ENCODE results near the gene MED9.

Gene MED9

GRCh38 chr17:17492571-17492970 is 15.8 kb downstream of the MED9 start:
- DNase-seq, result no peak

DNA sequence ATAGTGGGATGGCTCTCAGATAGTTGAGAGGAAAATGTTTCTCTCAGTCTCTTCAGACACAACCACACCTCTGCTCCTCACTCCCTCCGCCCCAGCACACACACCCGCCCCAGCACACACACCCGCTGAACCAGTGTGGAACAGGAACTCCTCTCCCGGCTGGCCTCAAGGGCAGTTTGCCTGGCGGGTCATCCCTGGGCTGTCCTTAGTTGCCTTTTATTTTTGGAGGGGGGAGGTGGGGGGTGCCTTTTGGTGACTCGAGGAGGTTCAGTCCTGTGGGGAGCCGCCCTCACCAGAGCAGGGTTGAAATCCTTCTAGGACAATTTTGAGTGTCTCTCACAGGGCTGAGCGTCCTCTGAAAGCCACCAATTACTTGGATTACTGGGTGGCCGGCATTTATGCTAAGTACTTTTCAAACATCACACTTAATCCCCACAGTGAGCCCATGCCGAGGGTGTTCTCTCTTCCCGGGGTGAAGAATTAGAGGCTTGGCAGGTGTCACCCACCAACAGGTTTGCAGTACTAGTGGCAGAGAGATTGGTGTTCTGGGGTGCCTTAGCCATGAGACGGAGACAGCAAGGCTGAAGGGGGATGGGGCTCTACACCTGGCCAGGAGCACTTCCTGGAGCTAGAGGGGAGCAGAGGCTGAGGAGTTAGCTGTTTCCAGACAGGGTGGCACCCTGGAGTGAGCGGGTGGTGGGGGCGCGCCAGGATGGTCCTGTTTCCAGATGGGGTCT is 16.6 kb downstream of the MED9 start:
- DNase-seq, result no peak

DNA sequence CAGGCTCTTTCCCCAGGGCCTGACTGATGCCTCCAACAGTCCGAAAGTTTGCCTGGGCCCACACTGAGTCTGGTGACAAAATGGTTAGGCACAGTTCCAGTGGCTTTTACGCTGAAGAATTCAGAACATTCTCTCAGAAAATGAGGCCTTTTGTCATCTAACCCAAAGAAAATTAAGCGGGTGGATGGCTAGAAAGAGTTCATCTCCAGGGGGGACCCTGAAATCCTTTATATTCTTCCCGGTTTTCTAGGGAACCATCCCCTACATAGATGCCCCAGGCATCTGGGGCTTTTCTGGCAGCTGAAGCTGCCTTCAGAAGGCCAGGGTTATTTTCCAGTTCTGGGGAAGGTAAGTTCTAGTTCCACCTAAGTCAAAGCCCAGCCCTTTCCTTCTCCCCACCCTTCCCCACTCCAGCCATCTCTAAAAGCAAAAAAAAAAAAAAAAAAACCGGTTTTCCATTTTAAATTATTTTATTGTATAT is 17.2 kb downstream of the MED9 start:
- DNase-seq, result no peak

DNA sequence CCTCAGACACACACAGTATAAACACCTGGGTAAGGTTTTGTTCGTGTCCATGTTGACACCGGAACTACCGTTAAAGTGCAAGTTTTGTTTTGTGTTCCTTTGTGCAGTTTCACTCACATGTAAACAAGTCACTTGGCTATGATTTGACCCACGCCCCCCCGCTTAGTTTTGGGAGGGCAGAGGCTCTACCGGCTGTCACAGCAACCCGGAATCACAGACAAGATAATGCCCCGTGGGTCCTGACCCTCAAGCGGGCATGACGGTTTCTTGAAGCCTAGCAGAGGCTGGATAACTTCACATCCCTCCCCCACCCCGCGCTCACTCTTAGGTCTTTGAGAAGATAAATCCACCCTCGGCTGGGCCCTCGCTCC is 17.7 kb downstream of the MED9 start:
- no peak for DNase-seq

- no peak for DNase-seq
These were observed 18.2 kb downstream of the MED9 start for GRCh38 chr17:17494870-17495535.

GRCh38 chr17:17495536-17496188 is 18.9 kb downstream of the MED9 start:
- DNase-seq, result no peak

DNA sequence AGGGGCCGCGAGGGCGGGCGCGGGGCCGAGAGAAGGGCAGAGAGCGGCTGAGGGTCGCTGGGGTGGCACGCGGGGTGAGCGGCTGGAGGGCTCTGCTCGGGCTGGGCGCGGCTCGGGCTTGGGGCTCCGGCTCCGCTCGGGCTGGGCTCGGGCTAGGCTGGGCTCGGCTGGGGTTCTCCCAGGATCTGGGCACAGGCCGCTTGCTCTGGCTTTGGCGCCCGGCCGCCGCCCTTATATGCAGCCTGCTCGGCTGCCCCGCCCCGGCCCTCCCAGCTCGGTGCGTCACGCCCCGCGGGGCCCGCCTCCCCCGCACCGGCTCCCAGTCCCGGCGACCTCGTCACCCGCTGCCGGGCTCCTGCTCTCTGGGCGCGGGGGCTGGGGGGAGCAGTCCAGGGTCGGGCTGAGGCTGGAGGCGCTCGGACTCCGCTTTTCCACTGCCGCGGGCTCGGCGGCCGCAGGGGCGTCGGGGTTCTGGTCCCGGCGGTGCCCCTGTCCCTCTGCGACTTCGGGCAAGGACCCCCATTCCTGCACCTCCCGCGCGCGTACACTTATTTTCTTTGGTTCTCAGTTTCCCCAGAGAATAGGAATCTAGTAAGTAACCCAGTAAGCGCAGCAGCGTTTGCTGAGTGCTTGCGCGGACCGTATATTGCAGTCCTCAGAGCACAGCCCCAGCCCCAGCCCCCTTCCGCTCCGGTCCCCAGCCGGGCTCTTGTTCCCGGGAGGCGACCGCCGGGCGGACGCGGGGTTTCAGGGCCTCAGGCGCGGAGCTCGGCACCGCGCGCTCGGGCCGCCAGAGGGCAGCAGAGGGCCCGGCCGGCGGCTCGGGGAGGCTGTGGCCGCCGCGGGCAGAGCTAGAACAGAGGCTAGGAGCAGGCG is 19.6 kb downstream of the MED9 start, which contains the start of gene RASD1:
Gene RASD1, minus strand, starts transcription at position 207 of the 876 bp plus-strand sequence. CDS start 214 bp downstream, outside the sequence.
- DNase-seq, result peak; percentile 84

DNA sequence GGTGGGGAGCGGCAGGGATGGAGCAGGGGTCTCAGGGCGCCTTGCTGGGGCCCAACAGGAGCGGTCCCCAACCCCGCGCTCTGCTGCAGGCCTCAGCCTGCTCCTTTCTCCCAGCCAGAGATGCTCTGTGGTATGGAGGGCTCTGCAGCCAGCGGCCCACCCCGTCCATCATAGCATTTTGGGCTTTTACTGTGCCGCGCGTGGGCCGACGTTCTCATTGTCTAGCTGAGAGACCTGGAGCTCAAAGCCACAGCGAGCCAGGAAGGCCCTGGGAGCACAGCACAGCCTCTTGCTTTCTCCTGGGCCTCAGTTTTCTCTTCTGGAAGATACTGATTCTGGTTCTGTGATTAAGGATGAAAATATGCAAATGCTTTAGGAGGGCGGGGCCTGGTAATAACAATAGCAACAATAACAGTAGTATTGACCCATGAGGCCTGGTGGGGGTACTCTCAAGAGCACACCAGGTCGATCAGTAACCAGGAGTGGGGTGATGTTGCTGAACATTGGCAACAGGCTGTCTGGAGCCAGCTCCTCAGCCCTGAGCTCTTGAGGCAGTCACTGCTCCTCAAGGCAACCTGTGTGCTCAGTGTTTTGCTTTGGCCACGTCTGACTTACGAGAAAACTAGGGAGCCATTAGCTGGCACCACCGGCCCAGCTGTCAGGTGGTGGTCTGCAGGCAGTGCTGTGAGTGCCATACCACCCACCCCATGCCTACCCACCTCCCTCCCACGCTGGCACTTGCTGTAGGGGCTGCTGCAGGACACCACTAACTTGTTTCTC is 20.5 kb downstream of the MED9 start:
- no peak for DNase-seq

GRCh38 chr17:17497845-17498520 is 21.2 kb downstream of the MED9 start:
- no peak for DNase-seq

- no peak for DNase-seq
These were observed 22.0 kb downstream of the MED9 start for GRCh38 chr17:17498606-17499301.

- DNase-seq, result no peak
These were observed 22.8 kb downstream of the MED9 start for GRCh38 chr17:17499402-17500145.

DNA sequence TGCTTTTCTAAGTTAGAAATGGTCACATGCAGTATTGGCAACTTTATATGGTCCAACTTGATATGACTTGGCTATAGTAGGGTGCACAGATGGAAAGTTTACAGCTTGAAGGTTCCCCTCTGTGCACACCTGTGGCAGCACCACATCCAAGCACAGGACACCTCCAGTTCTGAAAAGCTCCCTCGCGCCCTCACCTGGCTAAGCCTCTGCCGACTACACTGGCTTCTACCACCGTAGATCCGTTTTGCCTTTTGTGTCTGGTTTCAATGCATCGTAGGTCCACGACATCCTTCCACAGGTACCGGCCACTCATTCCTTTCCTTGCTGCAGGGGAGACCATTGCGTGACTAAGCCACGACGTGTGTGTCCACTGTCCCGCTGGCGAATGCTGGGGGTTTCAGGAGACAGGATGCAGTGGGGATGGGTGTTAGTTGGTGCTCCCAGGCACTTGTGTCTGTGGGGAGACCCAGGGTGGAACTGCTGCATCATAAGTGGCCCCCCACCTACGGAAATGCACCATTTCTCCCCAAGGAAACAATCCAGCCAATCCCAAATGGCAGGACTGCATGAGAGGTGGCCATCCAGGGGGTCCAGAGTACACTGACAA is 24.3 kb downstream of the MED9 start:
- no peak for DNase-seq

- DNase-seq, result no peak
These were observed 26.2 kb downstream of the MED9 start for GRCh38 chr17:17502741-17503565.

- DNase-seq, result no peak
These were observed 26.8 kb downstream of the MED9 start for GRCh38 chr17:17503566-17504130.

DNA sequence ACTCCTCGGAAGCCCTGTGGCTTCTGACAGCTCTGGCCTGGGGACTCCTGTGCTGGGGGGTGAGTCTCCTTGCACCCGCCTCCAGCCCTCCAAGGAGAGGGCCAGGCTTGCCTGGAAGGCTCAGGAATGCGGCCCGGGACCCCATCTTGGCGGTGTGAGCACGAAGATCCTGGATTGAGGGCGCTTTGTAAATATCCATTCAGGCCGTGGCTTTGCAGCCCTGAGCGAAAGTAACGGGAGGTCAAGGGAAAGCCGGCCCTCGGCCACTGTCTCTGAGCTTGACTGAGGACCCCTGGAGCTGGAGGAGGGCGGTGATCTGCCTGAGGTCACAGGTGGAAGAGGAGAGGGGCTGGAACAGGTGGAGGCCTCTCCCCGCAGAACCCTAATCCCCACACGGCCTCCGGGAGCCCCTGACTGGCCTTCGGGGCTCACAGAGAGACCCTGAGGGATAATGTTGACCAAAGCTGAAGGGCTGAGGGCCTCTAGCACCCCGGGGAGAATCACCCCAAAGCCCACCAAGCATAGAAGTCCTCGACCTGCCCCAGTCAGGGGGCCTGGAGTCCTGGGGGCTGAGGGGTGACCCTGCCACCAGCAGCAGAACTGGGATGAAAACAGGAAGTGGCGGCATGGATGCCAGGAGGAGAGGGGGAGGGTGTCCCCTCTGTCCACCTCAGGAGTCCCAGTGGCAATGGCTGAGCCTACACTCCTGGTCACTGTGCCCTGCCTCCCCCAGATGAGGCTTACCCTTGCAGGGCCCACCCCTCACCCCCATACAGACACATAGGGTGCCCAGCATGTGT is 27.7 kb downstream of the MED9 start:
- no peak for DNase-seq

- no peak for DNase-seq
These were observed 28.4 kb downstream of the MED9 start for GRCh38 chr17:17505151-17505550.

- no peak for DNase-seq
These were observed 28.9 kb downstream of the MED9 start for GRCh38 chr17:17505610-17506171.
